Astrocyte (in vitro differentiated cells and primary cell): ENCODE results near the gene MARCHF4.

Source experiments
- EZH2 ChIP-seq: IDR thresholded peaks from 2 replicates; pipeline ENCODE4 v1.6.1; 2012; ENCODE audit warnings: mild to moderate bottlenecking, low read length, inconsistent platforms; ENCODE audit not compliant: insufficient read depth
- TF ChIP-seq, protein P1 (sequence below): IDR thresholded peaks from 2 replicates; pipeline ENCODE4 v1.5.1; 2011; ENCODE audit warnings: low read depth, mild to moderate bottlenecking, inconsistent platforms, low read length, moderate library complexity; ENCODE audit not compliant: insufficient read depth

DNA sequence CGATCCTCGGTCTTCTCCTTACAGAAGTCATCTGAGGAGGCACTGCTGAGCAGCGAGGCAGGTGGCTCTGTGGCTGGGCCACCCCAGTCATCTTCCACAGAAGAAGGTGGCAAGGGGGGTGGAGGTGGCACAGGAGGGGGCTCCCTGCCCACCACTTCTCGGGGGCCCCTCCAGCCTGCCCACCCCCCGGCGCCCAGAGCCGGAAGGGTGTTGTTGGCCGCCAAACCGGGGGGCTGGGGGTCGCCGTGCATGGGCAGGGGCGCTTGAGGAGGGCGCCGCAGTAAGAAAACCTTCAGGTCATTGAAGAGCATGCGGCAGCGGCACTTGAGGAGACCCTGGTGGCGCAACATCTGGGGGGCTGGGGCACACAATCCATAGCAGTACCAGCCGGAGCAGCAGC, 2.5 kb downstream of the MARCHF4 start:
- TF ChIP-seq, protein P1, sequence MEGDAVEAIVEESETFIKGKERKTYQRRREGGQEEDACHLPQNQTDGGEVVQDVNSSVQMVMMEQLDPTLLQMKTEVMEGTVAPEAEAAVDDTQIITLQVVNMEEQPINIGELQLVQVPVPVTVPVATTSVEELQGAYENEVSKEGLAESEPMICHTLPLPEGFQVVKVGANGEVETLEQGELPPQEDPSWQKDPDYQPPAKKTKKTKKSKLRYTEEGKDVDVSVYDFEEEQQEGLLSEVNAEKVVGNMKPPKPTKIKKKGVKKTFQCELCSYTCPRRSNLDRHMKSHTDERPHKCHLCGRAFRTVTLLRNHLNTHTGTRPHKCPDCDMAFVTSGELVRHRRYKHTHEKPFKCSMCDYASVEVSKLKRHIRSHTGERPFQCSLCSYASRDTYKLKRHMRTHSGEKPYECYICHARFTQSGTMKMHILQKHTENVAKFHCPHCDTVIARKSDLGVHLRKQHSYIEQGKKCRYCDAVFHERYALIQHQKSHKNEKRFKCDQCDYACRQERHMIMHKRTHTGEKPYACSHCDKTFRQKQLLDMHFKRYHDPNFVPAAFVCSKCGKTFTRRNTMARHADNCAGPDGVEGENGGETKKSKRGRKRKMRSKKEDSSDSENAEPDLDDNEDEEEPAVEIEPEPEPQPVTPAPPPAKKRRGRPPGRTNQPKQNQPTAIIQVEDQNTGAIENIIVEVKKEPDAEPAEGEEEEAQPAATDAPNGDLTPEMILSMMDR = no peak
- TF ChIP-seq EZH2 = no peak
